Stimulated activated CD4-positive, alpha-beta T cell treated with anti-CD3 and anti-CD28 coated beads, Interleukin-12 subunit alpha, Interleukin-12 subunit beta, amount 100 ng/mL, for 48 hours (primary cell): ENCODE results near the gene ZNF841.
A peak's percentile ranks its signal among the peaks of the same experiment; 100 is the strongest.
"Not testable (repeated sequence)": the region's sequence is repeated elsewhere in the genome, so short reads cannot be mapped to it uniquely, and the experiment has no call there.

ENCODE experiments used
- DNase-seq, 3 donors: peaks; one replicate each; pipeline ENCODE4 v3.0.0-alpha.2; 2020; ENCODE audit warnings: low read depth in 2 of 3, low spot score in 1 of 3

Gene ZNF841

DNA sequence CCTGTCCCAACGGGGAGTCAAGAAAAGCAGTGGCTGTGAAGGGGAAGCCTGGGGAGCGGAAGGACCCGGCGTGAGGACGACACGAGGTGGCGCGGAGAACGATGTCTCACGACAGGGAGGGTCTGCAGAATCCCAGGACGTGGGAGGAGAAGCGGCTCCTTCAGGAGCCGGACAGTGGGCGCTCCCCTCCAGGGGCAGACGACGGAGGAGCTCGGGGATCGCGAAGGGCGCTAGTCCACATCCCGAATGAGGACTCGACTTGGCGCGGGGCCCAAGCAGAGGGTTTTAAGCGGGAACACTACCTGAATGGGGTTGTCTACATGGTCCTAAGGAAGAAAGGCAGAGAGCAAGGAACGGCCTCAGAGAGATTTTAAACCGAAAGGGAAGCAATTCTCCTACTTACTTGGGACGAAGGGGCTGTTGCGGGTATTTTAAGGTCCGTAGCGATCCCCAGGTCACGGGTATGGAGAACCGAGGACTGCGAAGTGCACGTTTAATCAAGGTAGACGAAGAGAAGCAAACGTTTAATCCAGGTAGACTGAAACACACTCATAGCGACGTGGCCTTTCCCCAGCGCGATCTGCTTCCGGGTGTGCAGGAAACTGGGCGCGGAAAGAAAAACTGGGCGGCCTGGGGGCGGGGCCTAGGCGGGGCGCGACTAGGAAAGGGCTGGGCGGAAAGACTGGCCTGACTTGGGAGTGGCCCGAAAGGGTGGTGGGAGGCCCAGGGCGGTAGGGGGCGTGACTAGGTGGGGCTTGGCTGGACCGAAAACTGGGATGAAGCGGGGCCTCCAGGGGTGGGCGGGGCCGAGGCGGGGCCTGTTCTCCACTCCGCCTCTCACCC lies at the start of gene ZNF841:
TSS of gene ZNF841 (minus strand) at position 594 of the 843 bp plus-strand sequence. CDS start 10,964 bp downstream, outside the sequence.
- DNase-seq, result peak; percentile 80 to 88 (median 86)

GRCh38 chr19:52142001-52142595 lies 46.5 kb upstream of the ZNF841 start:
- no peak for DNase-seq

DNA sequence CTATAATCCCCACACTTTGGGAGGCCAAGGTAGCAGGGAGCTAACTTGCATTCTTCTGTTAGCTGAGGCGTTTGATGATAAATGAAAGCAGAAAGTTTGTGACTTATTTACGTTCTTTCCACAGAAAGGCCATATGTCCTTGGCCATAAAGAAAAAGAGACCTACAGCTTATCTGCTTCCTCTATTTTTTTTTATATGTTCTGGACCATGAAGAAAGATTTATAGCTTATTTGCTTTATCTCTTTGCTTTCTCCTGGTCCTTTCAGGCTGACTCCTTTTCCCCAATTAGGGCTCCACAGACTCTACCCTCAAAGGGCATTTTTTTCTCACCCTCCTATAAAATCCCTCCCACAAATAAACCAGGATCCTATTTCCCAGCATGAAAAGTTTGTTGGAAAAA lies 45.6 kb upstream of the ZNF841 start:
- no peak for DNase-seq

DNA sequence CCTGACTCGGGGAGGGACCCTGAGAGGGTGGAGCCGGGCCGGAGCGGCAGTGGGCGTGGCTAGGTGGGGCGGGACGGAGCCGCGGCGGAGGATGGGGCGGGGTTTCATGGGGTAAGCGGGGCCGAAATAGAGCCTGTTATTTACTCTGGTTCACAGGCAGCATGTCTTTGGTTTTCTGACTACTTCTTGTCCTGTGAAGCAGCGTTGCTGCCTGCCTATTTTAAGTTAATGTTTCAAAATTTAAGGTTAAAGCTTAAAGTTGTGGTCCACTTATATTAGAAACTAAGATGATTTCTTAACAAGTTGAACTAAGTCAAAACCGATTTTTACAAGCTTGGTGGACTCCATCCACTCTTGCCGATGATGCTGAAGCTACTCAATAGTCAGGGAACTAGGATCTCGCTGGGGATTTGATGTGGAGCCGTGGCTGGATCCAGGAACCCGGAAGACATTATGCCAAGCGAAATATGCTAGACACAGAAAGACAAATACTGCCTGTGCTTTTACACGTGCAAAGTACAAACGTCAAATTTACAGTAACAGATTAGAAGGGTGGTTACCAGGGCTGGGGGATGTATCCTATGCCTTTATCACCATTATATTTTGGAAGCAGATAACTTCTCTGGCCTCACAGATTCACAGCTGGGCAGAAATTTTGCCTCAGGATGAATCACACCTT lies 44.6 kb upstream of the ZNF841 start:
- DNase-seq, result peak in 1 of 3 donors; percentile 97

DNA sequence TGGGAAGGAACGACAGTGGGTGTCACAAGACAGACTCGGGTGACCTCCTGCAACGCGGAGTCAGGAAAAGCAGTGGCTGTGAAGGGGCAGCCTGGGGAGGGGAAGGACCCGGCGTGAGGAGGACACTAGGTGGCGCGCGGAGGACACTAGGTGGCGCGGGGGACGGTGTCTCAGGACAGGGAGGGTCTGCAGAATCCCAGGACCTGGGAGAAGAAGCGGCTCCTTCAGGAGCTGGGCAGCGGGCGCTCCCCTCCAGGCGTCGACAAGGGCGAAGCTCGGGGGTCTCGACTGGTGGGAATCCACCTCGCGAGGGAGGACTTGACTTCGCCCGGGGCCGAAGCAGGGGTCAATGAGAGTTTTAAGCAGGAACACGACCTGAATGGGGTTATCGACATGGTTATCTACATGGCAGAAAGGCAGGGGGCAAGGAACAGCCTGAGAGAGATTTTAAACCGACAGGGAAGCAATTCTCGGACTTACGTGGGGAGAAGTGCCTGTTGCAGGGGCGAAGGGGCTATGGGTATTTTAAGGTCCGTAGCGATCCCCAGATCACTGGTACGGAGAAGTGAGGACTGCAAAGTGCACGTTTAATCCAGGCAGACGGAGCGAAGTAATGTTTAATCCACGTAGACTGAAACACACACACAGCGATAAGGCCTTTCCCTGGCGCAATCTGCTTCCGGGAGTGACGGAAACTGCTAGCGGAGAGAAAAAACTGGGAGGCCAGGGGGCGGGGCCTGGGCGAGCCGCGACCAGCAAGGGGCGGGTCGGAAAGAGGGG lies 43.9 kb upstream of the ZNF841 start, which contains the start of gene ZNF616:
TSS of gene ZNF616 (minus strand) at position 687 of the 780 bp plus-strand sequence. CDS start 9,426 bp downstream, outside the sequence.
- DNase-seq, result peak; percentile 56 to 96 (median 96)

- DNase-seq, result no peak
These were observed 43.4 kb upstream of the ZNF841 start for GRCh38 chr19:52138983-52139251.

- DNase-seq, result peak in 2 of 3 donors; percentile 3 to 20
These were observed 42.9 kb upstream of the ZNF841 start for GRCh38 chr19:52138278-52138982.

DNA sequence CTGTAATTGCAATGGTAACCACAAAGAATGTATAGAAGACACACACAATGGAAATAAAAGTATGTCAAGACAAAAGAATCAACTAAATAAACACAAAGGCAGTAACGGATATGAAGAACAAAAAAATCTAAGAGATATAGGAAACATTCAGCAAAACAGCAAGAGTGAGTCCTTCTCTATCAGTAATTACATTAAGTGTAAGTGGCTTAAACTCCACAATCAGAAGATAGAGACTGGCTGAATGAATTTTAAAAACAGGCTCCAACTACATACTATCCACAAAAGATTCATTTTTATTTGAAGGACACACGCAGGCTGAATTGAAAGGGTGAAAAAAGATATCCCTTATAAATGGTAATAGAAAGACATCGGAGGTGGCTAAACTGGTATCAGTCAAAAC lies 24.7 kb upstream of the ZNF841 start:
- DNase-seq, result no peak

- no peak for DNase-seq
These were observed 20.0 kb upstream of the ZNF841 start for GRCh38 chr19:52115526-52116053.

- DNase-seq, result no peak
These were observed 19.1 kb upstream of the ZNF841 start for GRCh38 chr19:52114691-52115090.

DNA sequence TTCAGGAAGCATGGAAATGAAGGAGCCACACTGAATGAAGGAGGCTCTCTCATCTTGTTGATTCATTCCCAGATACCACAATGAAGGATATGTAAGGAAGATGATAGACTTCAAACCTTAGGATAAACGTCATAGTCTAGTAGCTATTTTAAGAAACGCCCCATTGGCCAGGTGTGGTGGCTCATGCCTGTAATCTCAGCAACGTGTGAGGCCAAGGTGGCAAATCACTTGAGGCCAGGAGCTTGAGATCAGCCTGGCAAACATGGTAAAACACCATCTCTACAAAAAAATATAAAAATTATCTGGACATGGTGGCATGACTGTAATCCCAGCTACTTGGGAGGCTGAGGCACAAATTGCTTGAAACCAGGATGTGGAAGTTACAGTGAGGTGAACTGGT lies 17.1 kb upstream of the ZNF841 start:
- no peak for DNase-seq

DNA sequence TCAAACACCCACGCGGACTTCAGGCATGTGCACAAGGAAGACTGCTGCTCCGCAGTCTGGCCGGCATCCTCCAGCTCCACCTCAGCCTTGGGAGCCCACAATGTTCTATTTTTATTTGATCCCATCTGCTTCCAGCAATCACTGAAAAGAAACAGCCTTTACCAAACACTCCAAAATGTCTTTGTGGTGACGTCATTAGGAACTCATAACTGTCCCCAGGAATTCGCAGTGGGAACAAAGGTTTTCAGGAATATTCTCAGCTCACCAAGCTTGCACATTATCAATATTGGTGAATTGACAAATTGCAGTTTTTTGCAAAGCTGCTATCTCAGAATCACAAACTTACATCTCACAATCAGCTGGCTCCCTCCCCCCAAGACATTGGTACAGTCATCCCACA lies 15.2 kb upstream of the ZNF841 start:
- DNase-seq, result no peak

- DNase-seq, result no peak
These were observed 7.2 kb upstream of the ZNF841 start for GRCh38 chr19:52102782-52103181.

- no peak for DNase-seq
These were observed 6.4 kb upstream of the ZNF841 start for GRCh38 chr19:52101866-52102562.

- no peak for DNase-seq
These were observed 4.1 kb upstream of the ZNF841 start for GRCh38 chr19:52099497-52100138.

DNA sequence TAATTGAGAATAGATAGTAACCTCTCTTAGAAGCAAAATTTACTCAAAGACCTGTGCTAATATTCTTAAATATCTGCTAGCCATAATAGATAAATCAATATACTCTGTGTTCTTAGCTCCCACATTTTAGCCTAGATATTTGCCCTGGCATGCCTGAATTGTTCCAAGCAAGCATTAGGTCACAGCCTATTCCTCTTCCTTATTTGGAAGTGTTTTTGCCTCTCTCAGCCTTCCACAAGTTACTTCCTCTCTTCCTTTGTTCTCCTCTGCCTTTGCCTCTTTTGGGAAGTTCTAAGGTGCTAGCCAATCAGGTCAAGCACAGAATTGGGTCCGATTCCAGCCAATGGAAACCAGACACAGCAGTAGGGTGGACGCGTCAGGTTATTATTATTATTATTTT lies 851 bp upstream of the ZNF841 start:
- DNase-seq, result not testable (repeated sequence)

DNA sequence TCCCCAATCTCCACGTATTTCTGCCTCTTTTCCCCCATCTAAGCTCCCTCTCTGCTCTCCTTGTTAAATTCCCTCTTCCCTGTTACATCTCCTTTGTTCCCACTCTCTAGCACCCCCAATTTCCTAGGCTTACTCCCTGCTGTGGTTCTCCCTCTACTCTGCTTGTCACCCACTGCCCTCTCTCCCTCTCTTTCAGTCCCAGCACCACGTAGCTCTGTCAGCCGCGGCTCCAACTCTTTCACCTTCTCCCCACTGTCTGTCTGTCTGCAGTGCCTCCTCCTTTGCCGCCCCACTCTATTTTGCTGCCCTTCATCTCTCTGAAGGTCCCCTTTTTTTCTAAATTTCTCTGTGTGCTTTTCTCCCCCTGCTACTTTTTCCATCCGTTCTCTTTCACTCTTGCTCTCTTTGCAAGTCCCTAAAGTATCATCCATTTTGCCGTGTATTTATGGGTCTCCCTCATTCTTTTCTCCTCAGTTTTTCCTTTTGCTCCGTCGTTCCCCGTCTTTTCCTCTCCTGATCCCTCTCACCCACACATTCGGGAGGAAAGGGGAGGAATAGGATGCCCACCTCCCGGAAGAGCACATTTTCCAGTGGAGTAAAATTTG lies 937 bp downstream of the ZNF841 start:
- DNase-seq, result no peak

DNA sequence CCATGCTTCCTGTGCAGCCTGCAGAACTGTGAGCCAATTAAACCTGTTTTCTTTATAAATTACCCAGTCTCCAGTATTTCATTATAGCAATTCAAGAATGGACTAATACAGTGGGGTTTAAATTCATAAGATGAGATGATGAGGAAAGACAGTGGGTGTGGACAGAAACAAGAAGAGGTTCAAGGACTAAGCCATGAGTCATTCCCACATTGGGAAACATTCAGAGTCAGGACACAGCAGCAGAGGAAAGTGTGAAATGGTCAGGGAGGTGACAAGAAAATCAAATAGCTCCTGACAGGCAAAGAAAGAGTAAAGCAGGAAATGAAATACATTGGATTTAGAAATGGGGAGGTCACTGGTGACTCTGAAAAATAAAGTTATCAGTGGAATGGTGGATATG lies 9.1 kb downstream of the ZNF841 start:
- no peak for DNase-seq

DNA sequence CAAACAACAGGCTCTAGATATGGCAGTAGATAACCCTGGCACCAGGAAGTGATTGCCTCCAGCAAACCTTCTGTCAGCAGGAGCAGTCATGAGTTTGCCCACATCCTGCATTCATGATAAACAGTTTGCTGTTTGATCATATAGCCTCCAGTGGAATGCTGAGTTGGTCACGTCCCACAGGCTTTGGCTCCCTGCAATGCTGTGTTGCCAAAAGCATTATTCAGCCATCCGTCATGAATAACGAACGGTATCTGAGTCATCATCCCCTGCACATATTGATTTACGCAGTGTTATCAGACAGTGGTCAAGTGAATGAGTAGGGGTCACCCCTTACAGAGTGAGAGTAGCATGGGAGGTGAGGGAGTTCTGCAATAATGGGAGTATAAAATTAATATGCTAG lies 25.1 kb downstream of the ZNF841 start:
- DNase-seq, result no peak
